GM18502 (cell line): ENCODE results near the gene PUSL1.

Source experiments
- ATAC-seq: cut with Tn5 transposase; IDR thresholded peaks from one replicate; pipeline ENCODE4 v1.9.1; 2021; ENCODE audit warnings: mild to moderate bottlenecking; ENCODE audit not compliant: unreplicated experiment, poor library complexity

The PUSL1 gene

DNA sequence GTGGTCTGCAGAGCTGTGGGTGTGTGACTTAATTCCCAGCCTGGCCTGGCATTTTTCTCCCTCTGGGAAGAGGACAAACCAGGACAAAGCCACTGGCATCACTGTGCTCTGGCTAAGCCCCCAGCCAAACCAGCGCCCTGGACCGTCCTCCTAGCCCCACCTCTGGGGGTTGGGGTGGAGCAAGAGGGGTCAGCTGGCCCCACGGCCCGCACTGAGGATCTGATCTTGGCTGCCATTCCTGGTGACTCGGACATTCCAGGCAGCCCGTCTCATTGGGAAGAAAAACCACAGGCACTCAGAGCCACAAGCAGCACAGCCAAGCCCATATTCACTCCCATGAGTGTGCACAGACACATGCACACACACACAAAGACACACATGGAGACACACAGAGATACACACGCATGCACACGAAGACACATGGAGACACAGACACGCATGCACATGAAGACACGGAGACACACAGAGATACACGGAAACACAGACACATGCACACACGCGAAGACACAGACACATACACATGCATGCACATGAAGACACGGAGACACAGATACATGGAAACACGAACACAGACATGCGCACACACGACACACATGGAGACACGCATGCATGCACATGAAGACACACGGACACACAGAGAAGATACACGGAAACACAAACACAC, 52.2 kb downstream of the PUSL1 start:
- ATAC-seq: no peak
